Neural progenitor cell (in vitro differentiated cells): Measurements from ENCODE around the gene RTN4RL1. TPM values are rescaled to one million over a fixed set of nuclear protein-coding genes. Genes with fewer than 3 reads are reported as not detected.

Experiments used
- DNase-seq: peaks from one replicate; pipeline ENCODE4 v3.0.0-alpha.2; 2016; ENCODE audit warnings: low spot score
- H2AFZ ChIP-seq: fragments of 200-600 bp; sonication (generic); replicated peaks from 2 replicates; pipeline ENCODE4 v1.6.1; 2016; ENCODE audit warnings: antibody characterized with exemption
- H3F3A ChIP-seq: fragments of 200-600 bp; sonication (generic); 2 replicates; pipeline ENCODE4 v1.6.1; 2016; ENCODE audit warnings: antibody characterized with exemption, low read depth
- H3K27ac ChIP-seq: fragments of 200-600 bp; sonication (generic); 2 replicates; pipeline ENCODE4 v1.5.1; 2016; ENCODE audit warnings: mild to moderate bottlenecking
- H3K27me3 ChIP-seq: fragments of 200-600 bp; sonication (generic); 2 replicates; pipeline ENCODE4 v1.6.1; 2016; ENCODE audit warnings: mild to moderate bottlenecking, moderate library complexity
- H3K36me3 ChIP-seq: fragments of 200-600 bp; sonication (generic); 2 replicates; pipeline ENCODE4 v1.5.1; 2016
- H3K4me1 ChIP-seq: fragments of 200-600 bp; sonication (generic); 2 replicates; pipeline ENCODE4 v1.6.1; 2016; ENCODE audit warnings: mixed run types
- H3K4me2 ChIP-seq: fragments of 200-600 bp; sonication (generic); 2 replicates; pipeline ENCODE4 v1.6.1; 2016
- H3K4me3 ChIP-seq: fragments of 200-600 bp; sonication (generic); 2 replicates; pipeline ENCODE4 v1.5.1; 2016
- H3K79me2 ChIP-seq: fragments of 200-600 bp; sonication (generic); 2 replicates; pipeline ENCODE4 v1.6.1; 2016; ENCODE audit warnings: low read depth
- H3K9ac ChIP-seq: fragments of 200-600 bp; sonication (generic); 2 replicates; pipeline ENCODE4 v1.6.1; 2016
- H3K9me3 ChIP-seq: fragments of 200-600 bp; sonication (generic); 2 replicates; pipeline ENCODE4 v1.5.1; 2016; ENCODE audit warnings: low read depth
- H4K20me1 ChIP-seq: fragments of 200-600 bp; sonication (generic); 2 replicates; pipeline ENCODE4 v1.6.1; 2016; ENCODE audit warnings: low read depth
- H3K27ac Mint-ChIP-seq: 3 replicates; pipeline ENCODE4 v1.8.0; 2021; ENCODE audit warnings: mixed read lengths
- H3K27me3 Mint-ChIP-seq: 2 replicates; pipeline ENCODE4 v1.8.0; 2022; ENCODE audit warnings: low read depth, mild to moderate bottlenecking, inconsistent platforms, moderate library complexity, mixed read lengths; ENCODE audit not compliant: insufficient read depth
- H3K36me3 Mint-ChIP-seq: 3 replicates; pipeline ENCODE4 v1.8.0; 2021; ENCODE audit warnings: mixed read lengths
- H3K4me1 Mint-ChIP-seq: 3 replicates; pipeline ENCODE4 v1.8.0; 2021; ENCODE audit warnings: mixed read lengths
- H3K4me3 Mint-ChIP-seq: 3 replicates; pipeline ENCODE4 v1.8.0; 2021; ENCODE audit warnings: mild to moderate bottlenecking, moderate library complexity, mixed read lengths
- H3K9me3 Mint-ChIP-seq: 3 replicates; pipeline ENCODE4 v1.8.0; 2020; ENCODE audit warnings: mixed read lengths
- EZH2 ChIP-seq: fragments of 200-600 bp; sonication (generic); IDR thresholded peaks from 2 replicates; pipeline ENCODE4 v1.6.1; 2017; ENCODE audit warnings: antibody characterized with exemption, mild to moderate bottlenecking, moderate library complexity
- EZH2phosphoT487 ChIP-seq: fragments of 200-600 bp; sonication (generic); IDR thresholded peaks from 2 replicates; pipeline ENCODE4 v1.6.1; 2017; ENCODE audit warnings: antibody characterized with exemption
- total RNA-seq: library from RNA; depleted of rRNA; stranded (reverse); fragments of >200 nt; gene quantifications from 2 replicates; pipeline ENCODE4 v1.2.3, GENCODE V29; 2015; ENCODE audit warnings: low replicate concordance
- TF ChIP-seq, protein P1 (sequence below): fragments of 200-600 bp; sonication (generic); IDR thresholded peaks from 2 replicates; pipeline ENCODE4 v1.5.1; 2017; ENCODE audit warnings: antibody characterized with exemption, mild to moderate bottlenecking

RTN4RL1 gene
- total RNA-seq, 1 donor from 2014 or later: 3.4 TPM

- Histone ChIP-seq H4K20me1 (peaks cover 15% of the 10 kb centered on the region), H3K4me1 (peaks cover 17% of the 10 kb centered on the region), H3K27ac (no peak overlapping the region), H3K4me3 (no peak overlapping the region), H3K79me2 (no peaks in the 10 kb centered on the region), H3K4me2 (peak overlapping the region; percentile 47), H3F3A (peaks cover 21% of the 10 kb centered on the region), H3K9me3 (no peaks in the 10 kb centered on the region), H3K27me3 (peaks cover 28% of the 10 kb centered on the region), H3K9ac (no peak overlapping the region), H3K36me3 (no peaks in the 10 kb centered on the region), H2AFZ (no peak overlapping the region)
- H3K36me3 Mint-ChIP-seq: no peaks in the 10 kb centered on the region
- no peak overlapping the region for H3K27ac Mint-ChIP-seq
- H3K4me3 Mint-ChIP-seq: peak overlapping the region; percentile 43
- DNase-seq: peak; percentile 71
- no peak for TF ChIP-seq EZH2phosphoT487
- TF ChIP-seq, protein P1, sequence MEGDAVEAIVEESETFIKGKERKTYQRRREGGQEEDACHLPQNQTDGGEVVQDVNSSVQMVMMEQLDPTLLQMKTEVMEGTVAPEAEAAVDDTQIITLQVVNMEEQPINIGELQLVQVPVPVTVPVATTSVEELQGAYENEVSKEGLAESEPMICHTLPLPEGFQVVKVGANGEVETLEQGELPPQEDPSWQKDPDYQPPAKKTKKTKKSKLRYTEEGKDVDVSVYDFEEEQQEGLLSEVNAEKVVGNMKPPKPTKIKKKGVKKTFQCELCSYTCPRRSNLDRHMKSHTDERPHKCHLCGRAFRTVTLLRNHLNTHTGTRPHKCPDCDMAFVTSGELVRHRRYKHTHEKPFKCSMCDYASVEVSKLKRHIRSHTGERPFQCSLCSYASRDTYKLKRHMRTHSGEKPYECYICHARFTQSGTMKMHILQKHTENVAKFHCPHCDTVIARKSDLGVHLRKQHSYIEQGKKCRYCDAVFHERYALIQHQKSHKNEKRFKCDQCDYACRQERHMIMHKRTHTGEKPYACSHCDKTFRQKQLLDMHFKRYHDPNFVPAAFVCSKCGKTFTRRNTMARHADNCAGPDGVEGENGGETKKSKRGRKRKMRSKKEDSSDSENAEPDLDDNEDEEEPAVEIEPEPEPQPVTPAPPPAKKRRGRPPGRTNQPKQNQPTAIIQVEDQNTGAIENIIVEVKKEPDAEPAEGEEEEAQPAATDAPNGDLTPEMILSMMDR: no peak
- no peak for TF ChIP-seq EZH2
- H3K4me1 Mint-ChIP-seq: peaks cover 71% of the 10 kb centered on the region
- H3K27me3 Mint-ChIP-seq: peaks cover 14% of the 10 kb centered on the region
- H3K9me3 Mint-ChIP-seq: no peaks in the 10 kb centered on the region
Measured at GRCh38 chr17:1977583-1978395, 47.3 kb downstream of the RTN4RL1 start.

GRCh38 chr17:1976683-1977064 lies 48.5 kb downstream of the RTN4RL1 start:
- Histone ChIP-seq H3K4me3 (no peak overlapping the region), H3K9me3 (no peaks in the 10 kb centered on the region), H4K20me1 (peaks cover 15% of the 10 kb centered on the region), H3K27me3 (peaks cover 28% of the 10 kb centered on the region), H3K36me3 (no peaks in the 10 kb centered on the region), H2AFZ (no peak overlapping the region), H3K4me2 (no peak overlapping the region), H3K4me1 (peaks cover 13% of the 10 kb centered on the region), H3K9ac (no peak overlapping the region), H3F3A (peaks cover 21% of the 10 kb centered on the region), H3K27ac (no peak overlapping the region), H3K79me2 (no peaks in the 10 kb centered on the region)
- no peak for DNase-seq
- Mint-ChIP-seq H3K9me3 (no peaks in the 10 kb centered on the region), H3K36me3 (no peaks in the 10 kb centered on the region), H3K27me3 (peaks cover 10% of the 10 kb centered on the region), H3K27ac (no peak overlapping the region), H3K4me3 (no peak overlapping the region), H3K4me1 (peaks cover 68% of the 10 kb centered on the region)
- no peak for TF ChIP-seq EZH2
- TF ChIP-seq, protein P1: no peak
- no peak for TF ChIP-seq EZH2phosphoT487

GRCh38 chr17:1976000-1976682 lies 49.0 kb downstream of the RTN4RL1 start:
- no peak overlapping the region for H3K27ac ChIP-seq

More at GRCh38 chr17:1976000-1976682, 49.0 kb downstream of the RTN4RL1 start:
- Histone ChIP-seq H2AFZ (no peak overlapping the region), H4K20me1 (peaks cover 15% of the 10 kb centered on the region), H3K9me3 (no peaks in the 10 kb centered on the region), H3K4me1 (peaks cover 13% of the 10 kb centered on the region), H3K9ac (no peak overlapping the region), H3K36me3 (no peaks in the 10 kb centered on the region), H3K27me3 (peaks cover 28% of the 10 kb centered on the region), H3F3A (peaks cover 21% of the 10 kb centered on the region), H3K4me3 (no peak overlapping the region), H3K4me2 (no peak overlapping the region), H3K79me2 (no peaks in the 10 kb centered on the region)
- Mint-ChIP-seq H3K9me3 (no peaks in the 10 kb centered on the region), H3K4me1 (peaks cover 65% of the 10 kb centered on the region), H3K4me3 (no peak overlapping the region), H3K36me3 (no peaks in the 10 kb centered on the region), H3K27me3 (peaks cover 7% of the 10 kb centered on the region), H3K27ac (peak overlapping the region; percentile 1)
- no peak for DNase-seq
- TF ChIP-seq EZH2phosphoT487: no peak
